AG04450 (cell line): ENCODE data around the gene SLC24A2. TPM values are rescaled to one million over a fixed set of nuclear protein-coding genes. Genes with fewer than 3 reads are reported as not detected.

Experiments
- CTCF ChIA-PET: fragments of 300-600, 350-600 bp; formaldehyde crosslinking; extraction: SDS; loops from one replicate; lab custom pipeline; 2022; ENCODE audit warnings: antibody characterized with exemption, inconsistent platforms; lab: Charles Lee
- POLR2A ChIA-PET: fragments of 350-600 bp; formaldehyde crosslinking; extraction: SDS; loops from one replicate; lab custom pipeline; 2021; ENCODE audit warnings: antibody characterized with exemption, inconsistent platforms; lab: Yijun Ruan, JAX
- DNase-seq: peaks from one replicate; pipeline ENCODE4 v3.0.0-alpha.2; 2011; ENCODE audit warnings: low read depth, low spot score
- H3K27ac ChIP-seq: one replicate; pipeline ENCODE4 v1.5.1; 2012; ENCODE audit warnings: low read depth, low read length, control low read depth
- H3K27me3 ChIP-seq: one replicate; pipeline ENCODE4 v1.6.0; 2012; ENCODE audit warnings: low read length; ENCODE audit not compliant: control insufficient read depth, insufficient read depth
- H3K4me3 ChIP-seq: 2 replicates; pipeline ENCODE4 v1.5.1; 2011; ENCODE audit warnings: mild to moderate bottlenecking, low read depth, low read length, control low read depth
- H3K9me3 ChIP-seq: 2 replicates; pipeline ENCODE4 v1.5.1; 2012; ENCODE audit warnings: low read length; ENCODE audit not compliant: control insufficient read depth, insufficient read depth
- CTCF ChIP-seq: IDR thresholded peaks from 2 replicates; pipeline ENCODE4 v1.5.1; 2011; ENCODE audit warnings: low read depth, low read length, control low read depth, inconsistent platforms
- polyA plus RNA-seq: library from polyadenylated mRNA; depleted of rRNA; stranded (reverse); fragments of >200 nt; gene quantifications from 2 replicates; pipeline ENCODE4 v1.2.3, GENCODE V29; 2011

The SLC24A2 gene
- polyA plus RNA-seq, 1 experiment, result not detected

- TF ChIP-seq CTCF, result no peak
- DNase-seq, result no peak
- ChIA-PET CTCF (no interaction called here), POLR2A (no interaction called here)
- Histone ChIP-seq H3K27me3 (peaks cover 3% of the 10 kb centered on the region), H3K27ac (no peak overlapping the region), H3K4me3 (no peak overlapping the region), H3K9me3 (no peaks in the 10 kb centered on the region)
These were observed 10.9 kb upstream of the SLC24A2 start for GRCh38 chr9:19799784-19800183.

GRCh38 chr9:19788152-19788551, 685 bp downstream of the SLC24A2 start:
- no peak for TF ChIP-seq CTCF
- DNase-seq, result no peak
- H3K4me3 ChIP-seq, result no peak overlapping the region
- H3K27ac ChIP-seq, result no peak overlapping the region
- POLR2A ChIA-PET, result no interaction called here
- H3K27me3 ChIP-seq, result peaks cover 12% of the 10 kb centered on the region
- no peaks in the 10 kb centered on the region for H3K9me3 ChIP-seq
- CTCF ChIA-PET, result no interaction called here

- no peak overlapping the region for H3K27ac ChIP-seq
- TF ChIP-seq CTCF, result no peak
- CTCF ChIA-PET, result no interaction called here
These were observed 1.2 kb downstream of the SLC24A2 start for GRCh38 chr9:19787672-19788071.

GRCh38 chr9:19785230-19785629, 3.6 kb downstream of the SLC24A2 start:
- Histone ChIP-seq H3K9me3 (no peaks in the 10 kb centered on the region; the same call in 1 of the 2 replicates), H3K27me3 (peaks cover 12% of the 10 kb centered on the region), H3K27ac (no peak overlapping the region), H3K4me3 (no peak overlapping the region)
- no peak for DNase-seq
- TF ChIP-seq CTCF, result no peak
- POLR2A ChIA-PET, result no interaction called here
- CTCF ChIA-PET, result no interaction called here

More at GRCh38 chr9:19787672-19788071, 1.2 kb downstream of the SLC24A2 start:
- no peak for DNase-seq
- H3K4me3 ChIP-seq, result no peak overlapping the region
- peaks cover 12% of the 10 kb centered on the region for H3K27me3 ChIP-seq
- POLR2A ChIA-PET, result no interaction called here
- H3K9me3 ChIP-seq, result no peaks in the 10 kb centered on the region

- DNase-seq, result no peak
- ChIA-PET CTCF (no interaction called here), POLR2A (no interaction called here)
- TF ChIP-seq CTCF, result no peak
- no peak overlapping the region for H3K4me3 ChIP-seq
- no peaks in the 10 kb centered on the region; the same call in 1 of the 2 replicates for H3K9me3 ChIP-seq
- H3K27ac ChIP-seq, result no peak overlapping the region
- peaks cover 9% of the 10 kb centered on the region for H3K27me3 ChIP-seq
These were observed 4.7 kb downstream of the SLC24A2 start for GRCh38 chr9:19784136-19784535.
